ENCODE measurements around the gene NBAS.
"Not testable (repeated sequence)": the region's sequence is repeated elsewhere in the genome, so short reads cannot be mapped to it uniquely, and the experiment has no call there.

The NBAS gene

DNA sequence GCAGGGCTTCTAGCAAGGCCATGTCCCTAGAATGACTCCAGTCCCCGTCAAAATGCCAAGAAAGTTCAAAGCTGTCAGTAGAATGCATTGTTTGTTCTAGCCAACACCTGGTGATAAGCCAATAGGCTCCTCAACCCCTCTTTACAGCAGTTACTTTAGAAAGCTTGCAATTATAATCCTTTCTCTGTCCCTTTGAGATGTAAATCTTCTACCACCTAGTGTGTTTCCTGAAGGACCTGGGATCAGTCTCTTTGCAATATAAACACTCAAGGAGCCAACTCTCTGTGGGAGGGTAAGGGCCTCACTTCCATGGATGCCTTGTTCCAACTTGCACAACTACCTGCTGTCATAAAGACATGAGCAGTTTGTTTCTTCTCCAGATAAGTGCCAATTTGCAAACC is 301.8 kb downstream of the NBAS start:
- H3K4me3 ChIP-seq (ENCODE audit: control insufficient read depth, low read depth, low read length), result no peak overlapping the region
- DNase-seq (ENCODE audit: low read depth), result no peak
- TF ChIP-seq, protein P1, sequence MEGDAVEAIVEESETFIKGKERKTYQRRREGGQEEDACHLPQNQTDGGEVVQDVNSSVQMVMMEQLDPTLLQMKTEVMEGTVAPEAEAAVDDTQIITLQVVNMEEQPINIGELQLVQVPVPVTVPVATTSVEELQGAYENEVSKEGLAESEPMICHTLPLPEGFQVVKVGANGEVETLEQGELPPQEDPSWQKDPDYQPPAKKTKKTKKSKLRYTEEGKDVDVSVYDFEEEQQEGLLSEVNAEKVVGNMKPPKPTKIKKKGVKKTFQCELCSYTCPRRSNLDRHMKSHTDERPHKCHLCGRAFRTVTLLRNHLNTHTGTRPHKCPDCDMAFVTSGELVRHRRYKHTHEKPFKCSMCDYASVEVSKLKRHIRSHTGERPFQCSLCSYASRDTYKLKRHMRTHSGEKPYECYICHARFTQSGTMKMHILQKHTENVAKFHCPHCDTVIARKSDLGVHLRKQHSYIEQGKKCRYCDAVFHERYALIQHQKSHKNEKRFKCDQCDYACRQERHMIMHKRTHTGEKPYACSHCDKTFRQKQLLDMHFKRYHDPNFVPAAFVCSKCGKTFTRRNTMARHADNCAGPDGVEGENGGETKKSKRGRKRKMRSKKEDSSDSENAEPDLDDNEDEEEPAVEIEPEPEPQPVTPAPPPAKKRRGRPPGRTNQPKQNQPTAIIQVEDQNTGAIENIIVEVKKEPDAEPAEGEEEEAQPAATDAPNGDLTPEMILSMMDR (conservative IDR thresholded peaks at IDR 0.05; ENCODE audit: control insufficient read depth, insufficient read depth, low read depth, low read length), result no peak

GRCh38 chr2:15258385-15258784 is 302.7 kb downstream of the NBAS start:
- DNase-seq (ENCODE audit: low read depth); H3K4me3 ChIP-seq (ENCODE audit: control insufficient read depth, low read depth, low read length): not testable (repeated sequence)

GRCh38 chr2:15253835-15254286 is 307.3 kb downstream of the NBAS start:
- DNase-seq (ENCODE audit: low read depth), result no peak
- TF ChIP-seq, protein P1 (conservative IDR thresholded peaks at IDR 0.05; ENCODE audit: control insufficient read depth, insufficient read depth, low read depth, low read length), result no peak

GRCh38 chr2:15253247-15253646 is 307.9 kb downstream of the NBAS start:
- no peak for DNase-seq (ENCODE audit: low read depth)
- TF ChIP-seq, protein P1 (conservative IDR thresholded peaks at IDR 0.05; ENCODE audit: control insufficient read depth, insufficient read depth, low read depth, low read length), result no peak

More at GRCh38 chr2:15253835-15254286, 307.3 kb downstream of the NBAS start:
- no peak overlapping the region for H3K4me3 ChIP-seq (ENCODE audit: control insufficient read depth, low read depth, low read length)

DNA sequence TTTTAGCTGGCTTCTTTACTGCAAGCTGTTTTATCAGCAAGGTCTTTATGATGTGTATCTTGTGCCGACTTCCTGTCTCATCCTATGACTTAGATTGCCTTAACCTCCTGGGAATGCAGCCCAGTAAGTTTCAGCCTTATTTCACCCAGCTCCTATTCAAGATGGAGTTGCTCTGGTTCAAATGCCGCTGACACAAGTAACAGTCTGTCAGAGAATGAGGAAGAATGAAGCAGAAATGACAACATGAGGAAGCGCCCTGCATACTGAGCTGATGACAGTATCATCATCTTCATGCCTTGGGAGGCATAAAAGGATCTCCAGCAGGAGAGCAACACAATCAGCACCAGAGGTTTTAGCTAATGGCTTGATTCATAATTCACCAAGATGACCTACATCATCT is 309.4 kb downstream of the NBAS start:
- TF ChIP-seq, protein P1 (conservative IDR thresholded peaks at IDR 0.05; ENCODE audit: control insufficient read depth, insufficient read depth, low read depth, low read length), result no peak
- DNase-seq (ENCODE audit: low read depth), result no peak
- no peak overlapping the region for H3K4me3 ChIP-seq (ENCODE audit: control insufficient read depth, low read depth, low read length)

More at GRCh38 chr2:15253247-15253646, 307.9 kb downstream of the NBAS start:
- H3K4me3 ChIP-seq (ENCODE audit: control insufficient read depth, low read depth, low read length), result no peak overlapping the region

GRCh38 chr2:15250946-15251345 is 310.2 kb downstream of the NBAS start:
- not testable (repeated sequence) for H3K4me3 ChIP-seq (ENCODE audit: control insufficient read depth, low read depth, low read length); DNase-seq (ENCODE audit: low read depth)

- no peak for DNase-seq (ENCODE audit: low read depth)
- TF ChIP-seq, protein P1 (conservative IDR thresholded peaks at IDR 0.05; ENCODE audit: control insufficient read depth, insufficient read depth, low read depth, low read length), result no peak
- no peak overlapping the region for H3K4me3 ChIP-seq (ENCODE audit: control insufficient read depth, low read depth, low read length)
Measured at GRCh38 chr2:15246870-15247269, 314.3 kb downstream of the NBAS start.

GRCh38 chr2:15243762-15244161 is 317.4 kb downstream of the NBAS start:
- H3K4me3 ChIP-seq (ENCODE audit: control insufficient read depth, low read depth, low read length), result no peak overlapping the region
- DNase-seq (ENCODE audit: low read depth), result peak; percentile 53
- TF ChIP-seq, protein P1 (conservative IDR thresholded peaks at IDR 0.05; ENCODE audit: control insufficient read depth, insufficient read depth, low read depth, low read length), result no peak
